Stimulated activated CD8-positive, alpha-beta memory T cell treated with anti-CD3 and anti-CD28 coated beads, Interleukin-4, amount 100 ng/mL, for 1 hour (primary cell): ENCODE measurements around the gene GUK1.

Experiments
- DNase-seq, 2 donors: peaks; one replicate each; pipeline ENCODE4 v3.0.0-alpha.2; 2020; ENCODE audit warnings: low read depth in 2 of 2, low spot score in 1 of 2

Gene GUK1

GRCh38 chr1:228125185-228125584, 14.9 kb upstream of the GUK1 start:
- no peak for DNase-seq

GRCh38 chr1:228131766-228132165, 8.3 kb upstream of the GUK1 start:
- no peak for DNase-seq

GRCh38 chr1:228134591-228134990, 5.5 kb upstream of the GUK1 start:
- no peak for DNase-seq

- DNase-seq, result no peak
Measured at GRCh38 chr1:228136901-228137300, 3.2 kb upstream of the GUK1 start.

GRCh38 chr1:228139406-228139930, 611 bp upstream of the GUK1 start:
- no peak for DNase-seq

- no peak for DNase-seq
Measured at GRCh38 chr1:228140724-228141225, 696 bp downstream of the GUK1 start.

- no peak for DNase-seq
Measured at GRCh38 chr1:228141226-228142044, 1.4 kb downstream of the GUK1 start.

- no peak for DNase-seq
Measured at GRCh38 chr1:228142155-228142691, 2.1 kb downstream of the GUK1 start.

- no peak for DNase-seq
Measured at GRCh38 chr1:228142701-228143136, 2.6 kb downstream of the GUK1 start.

- no peak for DNase-seq
Measured at GRCh38 chr1:228143480-228144192, 3.6 kb downstream of the GUK1 start.

- no peak for DNase-seq
Measured at GRCh38 chr1:228144193-228144992, 4.3 kb downstream of the GUK1 start.

- no peak for DNase-seq
Measured at GRCh38 chr1:228144993-228145343, 4.9 kb downstream of the GUK1 start.

GRCh38 chr1:228145463-228146416, 5.7 kb downstream of the GUK1 start:
- no peak for DNase-seq

GRCh38 chr1:228146417-228147150, 6.5 kb downstream of the GUK1 start:
- DNase-seq, result no peak

- no peak for DNase-seq
Measured at GRCh38 chr1:228147151-228147693, 7.1 kb downstream of the GUK1 start.

- no peak for DNase-seq
Measured at GRCh38 chr1:228147768-228148167, 7.7 kb downstream of the GUK1 start.

- no peak for DNase-seq
Measured at GRCh38 chr1:228148196-228148861, 8.2 kb downstream of the GUK1 start.

GRCh38 chr1:228148935-228149405, 8.9 kb downstream of the GUK1 start:
- DNase-seq, result no peak
